ENCODE data around the gene TRIM17.

DNA sequence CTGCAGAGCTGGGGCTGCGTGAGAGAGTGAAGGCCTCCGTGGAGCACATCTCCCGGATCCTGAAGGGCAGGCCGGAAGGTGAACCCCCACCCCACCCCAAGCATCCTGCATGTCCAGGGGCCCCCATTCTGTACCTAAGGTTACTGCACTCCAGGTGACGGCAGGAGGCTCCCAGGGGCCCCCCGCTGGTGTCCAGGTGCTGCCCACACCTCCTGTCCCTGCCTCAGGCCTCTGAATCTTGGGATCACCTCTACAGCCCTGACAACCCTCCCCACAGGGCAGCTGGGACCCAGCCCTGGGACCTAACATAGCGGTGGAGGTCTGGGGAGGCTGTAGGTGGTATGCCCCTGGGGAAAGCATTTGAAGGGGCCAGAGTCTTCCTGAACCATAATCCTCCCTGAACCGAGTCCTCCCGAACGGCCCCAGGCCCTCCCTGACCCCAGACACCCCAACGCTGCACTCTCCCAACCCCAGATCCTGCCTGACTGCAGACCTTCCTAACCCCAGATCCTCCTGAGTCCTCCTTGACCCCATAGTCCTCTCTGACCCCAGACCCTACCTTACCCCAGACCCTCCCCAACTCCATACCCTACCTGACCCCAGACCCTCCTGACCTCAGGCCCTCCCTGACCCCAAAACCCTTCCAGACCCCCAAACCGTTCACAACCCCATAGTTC lies 43.5 kb downstream of the TRIM17 start:
- TF ChIP-seq CTCF (IDR thresholded peaks at IDR 0.05 in 4 of 5, conservative IDR thresholded peaks at IDR 0.05 in 1 of 5) (no peak), POLR2A (IDR thresholded peaks at IDR 0.05) (no peak)
